Neural cell (in vitro differentiated cells): ENCODE measurements around the gene MANBA. TPM values are rescaled to one million over a fixed set of nuclear protein-coding genes. Genes with fewer than 3 reads are reported as not detected.

Source experiments
- H2AFZ ChIP-seq: fragments of 200-600, 300-800 bp; sonication (generic), shearing (Covaris generic); 2 replicates; pipeline ENCODE4 v1.6.0; 2014; ENCODE audit warnings: low read depth, mild to moderate bottlenecking, antibody characterized with exemption, low read length, moderate library complexity
- H3F3A ChIP-seq: fragments of 200-600 bp; shearing (Covaris generic); 2 replicates; pipeline ENCODE4 v1.6.1; 2016; ENCODE audit warnings: mild to moderate bottlenecking, moderate library complexity, mixed read lengths, antibody characterized with exemption, low read length; ENCODE audit not compliant: insufficient read depth, poor library complexity, severe bottlenecking
- H3K27ac ChIP-seq: fragments of 200-600, 300-800 bp; sonication (generic), shearing (Covaris generic); 2 replicates; pipeline ENCODE4 v1.5.1; 2014; ENCODE audit warnings: mild to moderate bottlenecking, low read length, moderate library complexity
- H3K27me3 ChIP-seq: fragments of 300-800, 200-600 bp; sonication (generic), shearing (Covaris generic); 2 replicates; pipeline ENCODE4 v1.6.0; 2014; ENCODE audit warnings: mild to moderate bottlenecking, low read depth, low read length, moderate library complexity; ENCODE audit not compliant: insufficient read depth
- H3K36me3 ChIP-seq: fragments of 300-800, 200-600 bp; sonication (generic), shearing (Covaris generic); 2 replicates; pipeline ENCODE4 v1.5.1; 2014; ENCODE audit warnings: mild to moderate bottlenecking, antibody characterized with exemption, low read length, moderate library complexity; ENCODE audit not compliant: insufficient read depth
- H3K4me2 ChIP-seq: fragments of 300-800, 200-600 bp; sonication (generic), shearing (Covaris generic); 2 replicates; pipeline ENCODE4 v1.6.0; 2014; ENCODE audit warnings: mild to moderate bottlenecking, low read length
- H3K4me3 ChIP-seq: fragments of 300-800, 200-600 bp; sonication (generic), shearing (Covaris generic); 2 replicates; pipeline ENCODE4 v1.5.1; 2014; ENCODE audit warnings: mild to moderate bottlenecking, low read length, moderate library complexity
- H3K79me2 ChIP-seq: fragments of 200-600 bp; shearing (Covaris generic); replicated peaks from 2 replicates; pipeline ENCODE4 v1.6.0; 2014; ENCODE audit warnings: mild to moderate bottlenecking, low read length, moderate library complexity; ENCODE audit not compliant: insufficient read depth
- H3K9ac ChIP-seq: fragments of 300-800, 200-600 bp; sonication (generic), shearing (Covaris generic); 2 replicates; pipeline ENCODE4 v1.6.1; 2016; ENCODE audit warnings: mild to moderate bottlenecking, low read length, mixed read lengths
- H3K9me2 ChIP-seq: fragments of 200-600 bp; shearing (Covaris generic); 2 replicates; pipeline ENCODE4 v1.6.1; 2016; ENCODE audit warnings: mild to moderate bottlenecking, low read length, mixed read lengths; ENCODE audit not compliant: insufficient read depth
- H3K9me3 ChIP-seq: fragments of 200-600, 300-800 bp; sonication (generic), shearing (Covaris generic); 2 replicates; pipeline ENCODE4 v1.6.1; 2016; ENCODE audit warnings: mild to moderate bottlenecking, mixed run types, low read length, moderate library complexity, mixed read lengths
- H4K20me1 ChIP-seq: fragments of 200-600 bp; shearing (Covaris generic); 2 replicates; pipeline ENCODE4 v1.6.1; 2016; ENCODE audit warnings: mild to moderate bottlenecking, mixed run types; ENCODE audit not compliant: insufficient read depth
- EP300 ChIP-seq: fragments of 450-650 bp; conservative IDR thresholded peaks from 2 replicates; pipeline ENCODE4 v1.6.1; 2014; ENCODE audit warnings: antibody characterized with exemption, mild to moderate bottlenecking, moderate library complexity; ENCODE audit not compliant: poor library complexity, severe bottlenecking
- EZH2 ChIP-seq: fragments of 200-600, 300-800 bp; shearing (Covaris generic), sonication (generic); IDR thresholded peaks from 2 replicates; pipeline ENCODE4 v1.6.1; 2014; ENCODE audit warnings: antibody characterized with exemption, low read length, borderline replicate concordance, mild to moderate bottlenecking; ENCODE audit not compliant: insufficient read depth, poor library complexity, severe bottlenecking
- MXI1 ChIP-seq: fragments of 450-650 bp; conservative IDR thresholded peaks from 2 replicates; pipeline ENCODE4 v1.6.1; 2014; ENCODE audit warnings: antibody characterized with exemption, mild to moderate bottlenecking; ENCODE audit not compliant: poor library complexity, severe bottlenecking
- POLR2AphosphoS5 ChIP-seq: IDR thresholded peaks from 2 replicates; pipeline ENCODE4 v1.6.1; 2012
- RAD21 ChIP-seq: fragments of 450-650 bp; conservative IDR thresholded peaks from 2 replicates; pipeline ENCODE4 v1.6.1; 2014; ENCODE audit warnings: antibody characterized with exemption, mild to moderate bottlenecking, moderate library complexity
- SMC3 ChIP-seq: fragments of 450-650 bp; conservative IDR thresholded peaks from 2 replicates; pipeline ENCODE4 v1.6.1; 2014; ENCODE audit warnings: antibody characterized with exemption, mild to moderate bottlenecking, moderate library complexity; ENCODE audit not compliant: poor library complexity
- TAF1 ChIP-seq: IDR thresholded peaks from 2 replicates; pipeline ENCODE4 v1.6.1; 2012; ENCODE audit warnings: low read depth
- polyA plus RNA-seq: library from polyadenylated mRNA; depleted of rRNA; stranded (reverse); fragments of >200 nt; gene quantifications from 2 replicates; pipeline ENCODE4 v1.2.3, GENCODE V29; 2014
- TF ChIP-seq, protein P1 (sequence below): IDR thresholded peaks from 2 replicates; pipeline ENCODE4 v1.6.1; 2012; ENCODE audit warnings: borderline replicate concordance
- TF ChIP-seq, protein P2 (sequence below): fragments of 450-650 bp; IDR thresholded peaks from 2 replicates; pipeline ENCODE4 v1.5.1; 2014; ENCODE audit warnings: antibody characterized with exemption, mild to moderate bottlenecking, moderate library complexity; ENCODE audit not compliant: poor library complexity, severe bottlenecking

The MANBA gene
- polyA plus RNA-seq, 1 donor from 2014 or later: 43.8 TPM

- Histone ChIP-seq H3K27me3 (no peaks in the 10 kb centered on the region), H3K4me2 (no peak overlapping the region), H4K20me1 (no peaks in the 10 kb centered on the region), H3F3A (peaks cover 2% of the 10 kb centered on the region), H3K4me3 (no peak overlapping the region), H2AFZ (no peak overlapping the region), H3K27ac (no peak overlapping the region), H3K9ac (no peak overlapping the region), H3K9me2 (no peaks in the 10 kb centered on the region), H3K36me3 (peaks cover 12% of the 10 kb centered on the region), H3K9me3 (no peaks in the 10 kb centered on the region), H3K79me2 (no peaks in the 10 kb centered on the region)
- TF ChIP-seq EP300 (no peak), EZH2 (no peak), TAF1 (no peak), MXI1 (no peak), POLR2AphosphoS5 (no peak)
- TF ChIP-seq, protein P1, sequence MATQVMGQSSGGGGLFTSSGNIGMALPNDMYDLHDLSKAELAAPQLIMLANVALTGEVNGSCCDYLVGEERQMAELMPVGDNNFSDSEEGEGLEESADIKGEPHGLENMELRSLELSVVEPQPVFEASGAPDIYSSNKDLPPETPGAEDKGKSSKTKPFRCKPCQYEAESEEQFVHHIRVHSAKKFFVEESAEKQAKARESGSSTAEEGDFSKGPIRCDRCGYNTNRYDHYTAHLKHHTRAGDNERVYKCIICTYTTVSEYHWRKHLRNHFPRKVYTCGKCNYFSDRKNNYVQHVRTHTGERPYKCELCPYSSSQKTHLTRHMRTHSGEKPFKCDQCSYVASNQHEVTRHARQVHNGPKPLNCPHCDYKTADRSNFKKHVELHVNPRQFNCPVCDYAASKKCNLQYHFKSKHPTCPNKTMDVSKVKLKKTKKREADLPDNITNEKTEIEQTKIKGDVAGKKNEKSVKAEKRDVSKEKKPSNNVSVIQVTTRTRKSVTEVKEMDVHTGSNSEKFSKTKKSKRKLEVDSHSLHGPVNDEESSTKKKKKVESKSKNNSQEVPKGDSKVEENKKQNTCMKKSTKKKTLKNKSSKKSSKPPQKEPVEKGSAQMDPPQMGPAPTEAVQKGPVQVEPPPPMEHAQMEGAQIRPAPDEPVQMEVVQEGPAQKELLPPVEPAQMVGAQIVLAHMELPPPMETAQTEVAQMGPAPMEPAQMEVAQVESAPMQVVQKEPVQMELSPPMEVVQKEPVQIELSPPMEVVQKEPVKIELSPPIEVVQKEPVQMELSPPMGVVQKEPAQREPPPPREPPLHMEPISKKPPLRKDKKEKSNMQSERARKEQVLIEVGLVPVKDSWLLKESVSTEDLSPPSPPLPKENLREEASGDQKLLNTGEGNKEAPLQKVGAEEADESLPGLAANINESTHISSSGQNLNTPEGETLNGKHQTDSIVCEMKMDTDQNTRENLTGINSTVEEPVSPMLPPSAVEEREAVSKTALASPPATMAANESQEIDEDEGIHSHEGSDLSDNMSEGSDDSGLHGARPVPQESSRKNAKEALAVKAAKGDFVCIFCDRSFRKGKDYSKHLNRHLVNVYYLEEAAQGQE: no peak
- TF ChIP-seq, protein P2, sequence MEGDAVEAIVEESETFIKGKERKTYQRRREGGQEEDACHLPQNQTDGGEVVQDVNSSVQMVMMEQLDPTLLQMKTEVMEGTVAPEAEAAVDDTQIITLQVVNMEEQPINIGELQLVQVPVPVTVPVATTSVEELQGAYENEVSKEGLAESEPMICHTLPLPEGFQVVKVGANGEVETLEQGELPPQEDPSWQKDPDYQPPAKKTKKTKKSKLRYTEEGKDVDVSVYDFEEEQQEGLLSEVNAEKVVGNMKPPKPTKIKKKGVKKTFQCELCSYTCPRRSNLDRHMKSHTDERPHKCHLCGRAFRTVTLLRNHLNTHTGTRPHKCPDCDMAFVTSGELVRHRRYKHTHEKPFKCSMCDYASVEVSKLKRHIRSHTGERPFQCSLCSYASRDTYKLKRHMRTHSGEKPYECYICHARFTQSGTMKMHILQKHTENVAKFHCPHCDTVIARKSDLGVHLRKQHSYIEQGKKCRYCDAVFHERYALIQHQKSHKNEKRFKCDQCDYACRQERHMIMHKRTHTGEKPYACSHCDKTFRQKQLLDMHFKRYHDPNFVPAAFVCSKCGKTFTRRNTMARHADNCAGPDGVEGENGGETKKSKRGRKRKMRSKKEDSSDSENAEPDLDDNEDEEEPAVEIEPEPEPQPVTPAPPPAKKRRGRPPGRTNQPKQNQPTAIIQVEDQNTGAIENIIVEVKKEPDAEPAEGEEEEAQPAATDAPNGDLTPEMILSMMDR: no peak
These were observed 97.7 kb downstream of the MANBA start for GRCh38 chr4:102663073-102663472.

- Histone ChIP-seq H3K4me2 (no peak overlapping the region), H3K9me3 (no peaks in the 10 kb centered on the region), H3K4me3 (no peak overlapping the region), H3F3A (no peaks in the 10 kb centered on the region), H3K79me2 (no peaks in the 10 kb centered on the region), H3K27ac (no peak overlapping the region), H3K9ac (no peak overlapping the region), H3K36me3 (peaks cover 6% of the 10 kb centered on the region), H3K27me3 (no peaks in the 10 kb centered on the region), H3K9me2 (no peaks in the 10 kb centered on the region), H2AFZ (no peak overlapping the region), H4K20me1 (no peaks in the 10 kb centered on the region)
- TF ChIP-seq EZH2: no peak
- TF ChIP-seq TAF1: no peak
- no peak for TF ChIP-seq EP300
- no peak for TF ChIP-seq POLR2AphosphoS5
- TF ChIP-seq, protein P1: no peak
- TF ChIP-seq, protein P2: no peak
- TF ChIP-seq MXI1: no peak
- TF ChIP-seq SMC3: no peak
- no peak for TF ChIP-seq RAD21
These were observed 103.6 kb downstream of the MANBA start for GRCh38 chr4:102657206-102657605.
